Activated naive CD8-positive, alpha-beta T cell treated with anti-CD3 and anti-CD28 coated beads, Interleukin-2, amount 10 ng/mL, durations not matched to agents 7 days and 5 days (primary cell): ENCODE data around the gene GNPDA1. TPM values are rescaled to one million over a fixed set of nuclear protein-coding genes. Genes with fewer than 3 reads are reported as not detected.
A peak's percentile ranks its signal among the peaks of the same experiment; 100 is the strongest.

Experiments used
- ATAC-seq: fragments of 150-1000 bp; cut with Tn5 transposase; one replicate; pipeline ENCODE4 v1.10.0; 2021; ENCODE audit warnings: low read depth, moderate library complexity
- POLR2A ChIA-PET: fragments of 350-600 bp; sonication (Branson Sonifier 250); formaldehyde crosslinking; loops from one replicate; lab custom pipeline; 2021; ENCODE audit warnings: antibody characterized with exemption; lab: Charles Lee
- DNase-seq: peaks from one replicate; pipeline ENCODE4 v3.0.0; 2021
- H3K27ac Mint-ChIP-seq: one replicate; pipeline ENCODE4 v1.8.0; 2022; ENCODE audit warnings: mild to moderate bottlenecking, mixed read lengths
- H3K27me3 Mint-ChIP-seq: one replicate; pipeline ENCODE4 v1.8.0; 2022; ENCODE audit warnings: mild to moderate bottlenecking, moderate library complexity, mixed read lengths
- H3K36me3 Mint-ChIP-seq: one replicate; pipeline ENCODE4 v1.8.0; 2021; ENCODE audit warnings: mild to moderate bottlenecking, mixed read lengths
- H3K4me1 Mint-ChIP-seq: one replicate; pipeline ENCODE4 v1.8.0; 2021; ENCODE audit warnings: mixed read lengths
- H3K4me3 Mint-ChIP-seq: one replicate; pipeline ENCODE4 v1.8.0; 2022; ENCODE audit warnings: mild to moderate bottlenecking, moderate library complexity, mixed read lengths
- H3K9me3 Mint-ChIP-seq: one replicate; pipeline ENCODE4 v1.8.0; 2021; ENCODE audit warnings: mixed read lengths
- total RNA-seq, 2 experiments: library from RNA; stranded (reverse); gene quantifications; one replicate each; pipeline ENCODE4 v1.2.3, GENCODE V29; 2021

Gene GNPDA1
- total RNA-seq, 2 experiments from 2014 or later = 38.2 to 40.5 TPM

GRCh38 chr5:141957367-141957996 lies 55.3 kb downstream of the GNPDA1 start:
- no peak for ATAC-seq
- no peak for DNase-seq
- H3K27me3 Mint-ChIP-seq = no peaks in the 10 kb centered on the region
- POLR2A ChIA-PET = interaction anchor here (0.6 to 2.9 kb wide), 9 partner anchors 12 to 274 kb away, joined by 3 to 24 read pairs (median 3); partner anchors contain the start of genes DELE1 and RNF14
- peak overlapping the region; percentile 87 for H3K4me3 Mint-ChIP-seq
- peak overlapping the region; percentile 94 for H3K27ac Mint-ChIP-seq
- H3K4me1 Mint-ChIP-seq = peaks cover 41% of the 10 kb centered on the region
- no peaks in the 10 kb centered on the region for H3K9me3 Mint-ChIP-seq
- no peaks in the 10 kb centered on the region for H3K36me3 Mint-ChIP-seq

GRCh38 chr5:141954194-141954593 lies 58.6 kb downstream of the GNPDA1 start:
- Mint-ChIP-seq H3K4me3 (no peak overlapping the region), H3K36me3 (no peaks in the 10 kb centered on the region), H3K27ac (no peak overlapping the region), H3K4me1 (peaks cover 35% of the 10 kb centered on the region), H3K9me3 (no peaks in the 10 kb centered on the region), H3K27me3 (no peaks in the 10 kb centered on the region)
- ATAC-seq (no peak), DNase-seq (no peak)
- POLR2A ChIA-PET = interaction anchor here (1.7 kb wide), 1 partner anchor 31 kb away, joined by 4 read pairs; the partner anchor contains the start of gene DELE1

GRCh38 chr5:141952020-141952419 lies 60.8 kb downstream of the GNPDA1 start:
- H3K9me3 Mint-ChIP-seq = no peaks in the 10 kb centered on the region
- H3K4me3 Mint-ChIP-seq = no peak overlapping the region
- ATAC-seq (no peak), DNase-seq (no peak)
- H3K27me3 Mint-ChIP-seq = no peaks in the 10 kb centered on the region
- POLR2A ChIA-PET = no interaction called here
- H3K36me3 Mint-ChIP-seq = no peaks in the 10 kb centered on the region
- peaks cover 23% of the 10 kb centered on the region for H3K4me1 Mint-ChIP-seq
- H3K27ac Mint-ChIP-seq = no peak overlapping the region

- Mint-ChIP-seq H3K27me3 (no peaks in the 10 kb centered on the region), H3K4me3 (peak overlapping the region; percentile 42), H3K36me3 (no peaks in the 10 kb centered on the region), H3K27ac (no peak overlapping the region), H3K9me3 (no peaks in the 10 kb centered on the region), H3K4me1 (peaks cover 23% of the 10 kb centered on the region)
- peak; percentile 76 for ATAC-seq
- DNase-seq = peak; percentile 47
- POLR2A ChIA-PET = no interaction called here
Measured at GRCh38 chr5:141951332-141951781, 61.5 kb downstream of the GNPDA1 start.

Other genes with a start within 250 kb of the GNPDA1 start
- gene PCDH1, start 134.6 kb downstream of the GNPDA1 start, total RNA-seq = not detected
- gene DELE1, start 89.2 kb downstream of the GNPDA1 start, total RNA-seq = 10 to 100 TPM; 71.2 to 73.1 TPM
- gene PCDH12, start 54.8 kb downstream of the GNPDA1 start, total RNA-seq = under 1 TPM; 0.09 to 0.14 TPM
- gene RNF14, start 43.9 kb downstream of the GNPDA1 start, total RNA-seq = 10 to 100 TPM; 29.0 to 33.9 TPM
- 10 to 100 TPM; 59.2 to 62.3 TPM for gene NDFIP1, start 95.8 kb upstream of the GNPDA1 start, total RNA-seq